Body of pancreas (tissue), 4 donors: Measurements from ENCODE around the gene ABCC12. TPM values are rescaled to one million over a fixed set of nuclear protein-coding genes. Genes with fewer than 3 reads are reported as not detected.

Source experiments
- ATAC-seq: fragments of 150-250 bp; one replicate; pipeline ENCODE4 v1.9.1; 2016
- DNase-seq, 4 donors: peaks; one replicate each; pipeline ENCODE4 v3.0.0-alpha.2; 2019
- H3K27ac ChIP-seq, 4 donors: fragments of 200-600 bp; sonication (generic); 1 replicate in 3 of 4; 2 replicates in 1 of 4; pipeline versions ENCODE4 v1.5.1 to v1.6.1; 2016 to 2019; ENCODE audit warnings: mild to moderate bottlenecking in 1 of 4, mixed read lengths in 1 of 4, moderate library complexity in 1 of 4
- H3K27me3 ChIP-seq, 2 donors: fragments of 200-600 bp; sonication (generic); one replicate each; pipeline ENCODE4 v1.6.0; 2016; ENCODE audit warnings: mild to moderate bottlenecking in 1 of 2
- H3K36me3 ChIP-seq, 2 donors: fragments of 200-600 bp; sonication (generic); replicated peaks in 1 of 2; 2 replicates each; pipeline ENCODE4 v1.5.1; 2016; ENCODE audit warnings: low read depth in 2 of 2; ENCODE audit not compliant: insufficient read depth in 1 of 2
- H3K4me1 ChIP-seq: fragments of 200-600 bp; sonication (generic); one replicate; pipeline ENCODE4 v1.6.0; 2016
- H3K4me3 ChIP-seq, 2 donors: fragments of 200-600 bp; sonication (generic); 1 replicate in 1 of 2; 2 replicates in 1 of 2; pipeline ENCODE4 v1.5.1; 2016 to 2019
- H3K9me3 ChIP-seq, 3 donors: fragments of 200-600 bp; sonication (generic); 1 replicate in 2 of 3; 2 replicates in 1 of 3; pipeline ENCODE4 v1.5.1; 2016
- POLR2A ChIP-seq, 3 donors: fragments of 450-650 bp; IDR thresholded peaks; one replicate each; pipeline ENCODE4 v1.6.1; 2016; ENCODE audit warnings: antibody characterized with exemption in 3 of 3, mild to moderate bottlenecking in 2 of 3
- WGBS, 2 donors: methylation state at CpG; one replicate each; pipeline ENCODE4 v1.1.5; 2017; 5-methylcytosine and 5-hydroxymethylcytosine counted together
- intact Hi-C: fragments of 100-400 bp; cut with DNase I; formaldehyde crosslinking; loops from one replicate; pipeline ENCODE4 v1.15.1; 2023
- total RNA-seq, 2 donors: library from RNA; depleted of rRNA; stranded (reverse); fragments of >200 nt; gene quantifications; one replicate each; pipeline ENCODE4 v1.1.0, GENCODE V29; 2016
- TF ChIP-seq, protein P1 (sequence below), 7 experiments: fragments of 450-650 bp in 4 of 7; fragments of 200-600 bp in 3 of 7; sonication (generic) in 3 of 7; IDR thresholded peaks; one replicate each; pipeline ENCODE4 v1.5.1; 2016 to 2019; ENCODE audit warnings: antibody characterized with exemption in 7 of 7

Gene ABCC12
- total RNA-seq, 2 donors from 2014 or later = not detected

DNA sequence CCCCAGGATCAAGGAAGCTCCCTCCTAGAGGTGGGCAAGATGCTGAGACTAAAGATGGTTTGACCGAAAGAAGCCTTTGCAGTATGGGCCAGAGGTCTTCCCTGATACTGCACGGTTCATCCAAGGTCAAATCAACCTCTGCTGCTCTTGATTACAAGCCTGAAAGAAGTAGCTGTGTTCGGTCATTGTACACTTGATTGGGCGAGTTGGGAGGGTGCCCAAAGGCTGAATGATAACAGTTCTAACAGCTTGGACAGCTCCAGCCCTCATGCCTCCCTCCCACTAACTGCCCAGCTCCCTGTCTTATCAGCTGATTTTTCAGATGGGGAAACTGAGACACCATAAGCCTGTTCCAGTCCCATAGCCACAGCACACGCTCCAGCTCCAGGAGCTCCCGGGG is 42.8 kb downstream of the ABCC12 start:
- 27 to 29% methylated on average over 4 to 6 of the region's 6 CpGs for WGBS, 2 donors
- TF ChIP-seq, protein P1, sequence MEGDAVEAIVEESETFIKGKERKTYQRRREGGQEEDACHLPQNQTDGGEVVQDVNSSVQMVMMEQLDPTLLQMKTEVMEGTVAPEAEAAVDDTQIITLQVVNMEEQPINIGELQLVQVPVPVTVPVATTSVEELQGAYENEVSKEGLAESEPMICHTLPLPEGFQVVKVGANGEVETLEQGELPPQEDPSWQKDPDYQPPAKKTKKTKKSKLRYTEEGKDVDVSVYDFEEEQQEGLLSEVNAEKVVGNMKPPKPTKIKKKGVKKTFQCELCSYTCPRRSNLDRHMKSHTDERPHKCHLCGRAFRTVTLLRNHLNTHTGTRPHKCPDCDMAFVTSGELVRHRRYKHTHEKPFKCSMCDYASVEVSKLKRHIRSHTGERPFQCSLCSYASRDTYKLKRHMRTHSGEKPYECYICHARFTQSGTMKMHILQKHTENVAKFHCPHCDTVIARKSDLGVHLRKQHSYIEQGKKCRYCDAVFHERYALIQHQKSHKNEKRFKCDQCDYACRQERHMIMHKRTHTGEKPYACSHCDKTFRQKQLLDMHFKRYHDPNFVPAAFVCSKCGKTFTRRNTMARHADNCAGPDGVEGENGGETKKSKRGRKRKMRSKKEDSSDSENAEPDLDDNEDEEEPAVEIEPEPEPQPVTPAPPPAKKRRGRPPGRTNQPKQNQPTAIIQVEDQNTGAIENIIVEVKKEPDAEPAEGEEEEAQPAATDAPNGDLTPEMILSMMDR (IDR thresholded peaks at IDR 0.05) = no peak
- TF ChIP-seq POLR2A (IDR thresholded peaks at IDR 0.05) = no peak
- ATAC-seq = no peak
- H3K4me3 ChIP-seq = no peak overlapping the region
- intact Hi-C loops = no loop called here
- H3K4me1 ChIP-seq = peaks cover 9% of the 10 kb centered on the region
- peak in 1 of 4 donors; percentile 45 for DNase-seq
- no peaks in the 10 kb centered on the region for H3K9me3 ChIP-seq
- H3K27me3 ChIP-seq = no peaks in the 10 kb centered on the region
- H3K36me3 ChIP-seq = no peaks in the 10 kb centered on the region
- no peak overlapping the region for H3K27ac ChIP-seq

DNA sequence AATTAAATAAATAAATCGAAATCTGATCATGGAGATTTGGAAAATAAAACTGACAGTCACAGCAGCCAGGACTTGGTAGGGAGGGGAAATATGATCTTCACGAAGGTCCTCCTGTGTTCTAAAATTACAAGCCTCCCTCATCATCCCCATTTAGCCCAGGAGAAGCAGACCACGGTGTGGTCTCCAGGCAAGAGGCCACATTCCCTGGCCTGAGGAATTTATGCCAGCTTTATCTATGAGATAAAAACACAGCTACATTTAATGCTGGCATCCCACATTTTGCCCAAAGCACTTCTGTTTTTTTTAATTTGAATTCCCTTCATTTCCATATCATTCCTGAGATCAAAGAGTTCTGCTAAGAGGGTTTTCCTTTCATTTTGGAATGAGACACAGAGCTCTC is 43.2 kb downstream of the ABCC12 start:
- no peak overlapping the region for H3K27ac ChIP-seq
- intact Hi-C loops = no loop called here
- H3K4me1 ChIP-seq = peaks cover 9% of the 10 kb centered on the region
- TF ChIP-seq, protein P1 (IDR thresholded peaks at IDR 0.05) = no peak
- no peak for TF ChIP-seq POLR2A (IDR thresholded peaks at IDR 0.05)
- H3K4me3 ChIP-seq = no peak overlapping the region
- H3K9me3 ChIP-seq = no peaks in the 10 kb centered on the region
- ATAC-seq (no peak), DNase-seq (no peak)
- H3K36me3 ChIP-seq = no peaks in the 10 kb centered on the region
- no peaks in the 10 kb centered on the region for H3K27me3 ChIP-seq
- WGBS, 2 donors = 41 to 45% methylated on average over 3 of the region's 3 CpGs

DNA sequence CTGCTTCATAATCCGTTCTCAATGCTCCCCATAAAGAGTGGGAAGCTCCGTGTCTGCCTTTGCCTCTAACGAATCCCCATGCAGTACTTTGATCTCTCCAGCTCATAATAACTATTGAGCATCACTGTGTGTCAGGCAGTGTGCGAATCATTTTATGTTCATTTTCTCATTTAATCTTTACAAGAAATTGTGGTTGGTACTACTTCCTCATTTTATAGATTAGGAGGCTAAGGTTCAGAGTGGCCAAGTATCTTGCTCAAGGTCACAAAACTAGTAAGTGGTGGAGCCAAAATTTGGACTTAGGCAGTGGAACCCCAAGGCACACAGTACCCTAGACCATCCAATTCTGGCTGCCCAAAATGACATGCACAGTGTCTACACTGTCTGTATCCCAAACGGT is 44.8 kb downstream of the ABCC12 start:
- H3K27me3 ChIP-seq = no peaks in the 10 kb centered on the region
- H3K4me1 ChIP-seq = peaks cover 10% of the 10 kb centered on the region
- intact Hi-C loops = no loop called here
- ATAC-seq = no peak
- TF ChIP-seq POLR2A (IDR thresholded peaks at IDR 0.05) = no peak
- TF ChIP-seq, protein P1 (IDR thresholded peaks at IDR 0.05) = no peak
- H3K36me3 ChIP-seq = no peaks in the 10 kb centered on the region
- DNase-seq = no peak
- H3K4me3 ChIP-seq = no peak overlapping the region
- H3K27ac ChIP-seq = no peak overlapping the region
- WGBS, 2 donors = 87 to 90% methylated on average over 5 of the region's 5 CpGs
- no peaks in the 10 kb centered on the region for H3K9me3 ChIP-seq

DNA sequence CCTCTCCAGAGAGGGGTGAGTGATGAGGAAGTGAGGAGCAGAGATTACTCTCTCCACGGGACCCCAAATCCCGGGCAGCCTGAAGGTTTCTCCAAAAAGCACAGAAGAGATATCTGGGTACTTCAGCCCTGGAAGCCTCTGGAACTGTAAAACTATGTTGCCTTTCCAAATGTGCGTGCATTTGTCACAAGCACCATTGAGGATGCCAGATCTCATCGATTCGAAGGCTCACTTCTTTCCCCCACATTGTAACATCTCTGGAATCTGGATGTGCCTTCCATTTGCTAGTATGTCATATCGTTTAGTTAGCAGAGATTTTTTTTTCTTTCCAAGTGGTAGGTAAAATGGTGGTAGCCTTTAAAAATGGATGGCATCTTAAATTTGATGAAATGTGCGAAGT is 45.8 kb downstream of the ABCC12 start:
- Histone ChIP-seq H3K4me3 (no peak overlapping the region), H3K36me3 (no peaks in the 10 kb centered on the region), H3K27me3 (no peaks in the 10 kb centered on the region), H3K4me1 (peaks cover 18% of the 10 kb centered on the region), H3K27ac (no peak overlapping the region), H3K9me3 (no peaks in the 10 kb centered on the region)
- DNase-seq = no peak
- no peak for ATAC-seq
- 78 to 80% methylated on average over 7 of the region's 7 CpGs for WGBS, 2 donors
- no peak for TF ChIP-seq POLR2A (IDR thresholded peaks at IDR 0.05)
- TF ChIP-seq, protein P1 (IDR thresholded peaks at IDR 0.05) = no peak
- intact Hi-C loops = no loop called here

DNA sequence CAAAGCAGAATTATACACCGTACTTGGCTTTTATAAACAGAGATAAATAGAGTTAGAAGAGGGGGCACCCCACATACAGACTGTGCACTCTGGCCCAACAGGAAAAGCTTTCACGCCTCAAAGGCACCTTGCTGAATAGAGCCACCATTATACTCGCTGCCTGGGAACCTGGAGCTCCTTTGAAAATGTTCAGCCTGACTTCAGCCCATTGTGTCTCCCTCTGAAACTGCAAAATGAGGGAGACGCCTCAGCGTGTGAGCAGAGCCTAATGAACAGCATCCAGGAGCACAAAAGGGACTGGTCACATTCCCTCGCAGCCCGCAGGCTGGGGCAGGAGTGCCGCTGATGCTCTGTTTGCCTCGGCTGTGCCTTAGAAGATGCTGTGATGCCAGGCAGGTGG is 46.3 kb downstream of the ABCC12 start:
- DNase-seq (no peak), ATAC-seq (no peak)
- Histone ChIP-seq H3K27me3 (no peaks in the 10 kb centered on the region), H3K4me3 (no peak overlapping the region), H3K36me3 (no peaks in the 10 kb centered on the region), H3K4me1 (peaks cover 21% of the 10 kb centered on the region), H3K27ac (no peak overlapping the region), H3K9me3 (no peaks in the 10 kb centered on the region)
- TF ChIP-seq, protein P1 (IDR thresholded peaks at IDR 0.05) = no peak
- no peak for TF ChIP-seq POLR2A (IDR thresholded peaks at IDR 0.05)
- intact Hi-C loops = no loop called here
- 72 to 77% methylated on average over 7 to 9 of the region's 9 CpGs for WGBS, 2 donors
